NK-92 treated with Interleukin-12 subunit alpha and Interleukin-12 subunit beta, amount 100 ng/mL, for 24 hours (cell line): Measurements from ENCODE around the gene TRPV4.

Source experiments
- DNase-seq: peaks from one replicate; lab custom pipeline; 2025; lab: John Stamatoyannopoulos, UW

The TRPV4 gene

GRCh38 chr12:109762071-109762672 is 71.0 kb downstream of the TRPV4 start:
- no peak for DNase-seq

- DNase-seq: no peak
Measured at GRCh38 chr12:109760930-109761921, 72.0 kb downstream of the TRPV4 start.

GRCh38 chr12:109760031-109760929 is 72.9 kb downstream of the TRPV4 start:
- DNase-seq: no peak

- no peak for DNase-seq
Measured at GRCh38 chr12:109759595-109759994, 73.6 kb downstream of the TRPV4 start.

- DNase-seq: no peak
Measured at GRCh38 chr12:109758426-109759420, 74.5 kb downstream of the TRPV4 start.

GRCh38 chr12:109757671-109758265 is 75.4 kb downstream of the TRPV4 start:
- DNase-seq: no peak

- DNase-seq: no peak
Measured at GRCh38 chr12:109756457-109756856, 76.7 kb downstream of the TRPV4 start.

GRCh38 chr12:109753959-109754358 is 79.2 kb downstream of the TRPV4 start:
- no peak for DNase-seq

GRCh38 chr12:109753054-109753401 is 80.2 kb downstream of the TRPV4 start:
- no peak for DNase-seq

GRCh38 chr12:109752117-109753053 is 80.8 kb downstream of the TRPV4 start:
- DNase-seq: no peak

GRCh38 chr12:109744986-109745942 is 87.9 kb downstream of the TRPV4 start:
- no peak for DNase-seq

GRCh38 chr12:109744026-109744425 is 89.2 kb downstream of the TRPV4 start:
- no peak for DNase-seq

- DNase-seq: no peak
Measured at GRCh38 chr12:109743076-109743910, 89.9 kb downstream of the TRPV4 start.

- DNase-seq: no peak
Measured at GRCh38 chr12:109741970-109742703, 91.1 kb downstream of the TRPV4 start.

- DNase-seq: no peak
Measured at GRCh38 chr12:109741286-109741969, 91.8 kb downstream of the TRPV4 start.

GRCh38 chr12:109740694-109741245 is 92.4 kb downstream of the TRPV4 start:
- DNase-seq: no peak
